HepG2 (cell line): ENCODE results near the gene HMGB4. TPM values are rescaled to one million over a fixed set of nuclear protein-coding genes. Genes with fewer than 3 reads are reported as not detected.

Experiments used
- ATAC-seq: fragments of 200-7000 bp; cut with Tn5 transposase; 3 replicates; pipeline ENCODE4 v1.9.1; 2020; ENCODE audit warnings: mild to moderate bottlenecking, moderate library complexity
- BruUV-seq: library from RNA; stranded (reverse); fragments of 400-500 nt; replicated peaks from 2 replicates; lab custom pipeline; 2021; lab: Mats Ljungman, UMichigan
- CTCF ChIA-PET: fragments of 300-600 bp; formaldehyde crosslinking; extraction: SDS; loops from one replicate; lab custom pipeline; 2021; ENCODE audit warnings: low total read pairs, inconsistent platforms, low intra/inter-chr PET ratio; lab: Yijun Ruan, JAX
- POLR2A ChIA-PET: fragments of 350-600 bp; sonication (Branson Sonifier 250); formaldehyde crosslinking; loops from one replicate; lab custom pipeline; 2020; ENCODE audit warnings: antibody characterized with exemption, inconsistent platforms; lab: Yijun Ruan, JAX
- DNase-seq: peaks from one replicate; pipeline ENCODE4 v3.0.0-alpha.2; 2015; ENCODE audit warnings: low spot score
- FAIRE-seq: peaks from 3 replicates; lab custom pipeline; 2011; peaks lifted over from hg19 to GRCh38; lab: Jason Lieb, UNC
- H2AFZ ChIP-seq: one replicate; pipeline ENCODE4 v1.6.1; 2011; ENCODE audit warnings: low read length, inconsistent platforms
- H3K27ac ChIP-seq: fragments of 300-600 bp; 3 replicates; pipeline ENCODE4 v1.8.0; 2011; ENCODE audit warnings: mixed run types, mild to moderate bottlenecking, mixed read lengths, low read length, inconsistent platforms; ENCODE audit not compliant: insufficient read depth; ENCODE audit errors: extremely low read length
- H3K27me3 ChIP-seq, 2 experiments: fragments of 200-600 bp in 1 of 2; 2 replicates in 1 of 2; 3 replicates in 1 of 2; pipeline versions ENCODE4 v1.6.0 to v1.8.0; 2011; ENCODE audit warnings: low read length in 2 of 2, mild to moderate bottlenecking in 2 of 2, moderate library complexity in 2 of 2, inconsistent platforms in 1 of 2; ENCODE audit not compliant: insufficient read depth in 2 of 2, control insufficient read depth in 1 of 2
- H3K36me3 ChIP-seq, 2 experiments: fragments of 200-600 bp in 1 of 2; replicated peaks in 1 of 2; 2 replicates in 1 of 2; 3 replicates in 1 of 2; pipeline versions ENCODE4 v1.5.1 to v1.8.0; 2011; ENCODE audit warnings: low read length in 2 of 2, inconsistent platforms in 1 of 2; ENCODE audit not compliant: insufficient read depth in 2 of 2, control insufficient read depth in 1 of 2
- H3K4me1 ChIP-seq: 2 replicates; pipeline ENCODE4 v1.5.1; 2012; ENCODE audit warnings: low read length, inconsistent platforms; ENCODE audit not compliant: insufficient read depth
- H3K4me2 ChIP-seq: 2 replicates; pipeline ENCODE4 v1.6.0; 2011; ENCODE audit warnings: low read depth, low read length, inconsistent platforms
- H3K4me3 ChIP-seq, 3 experiments: fragments of 200-600 bp in 1 of 3; sonication (generic), shearing (Covaris generic) in 1 of 3; replicated peaks in 1 of 3; 2 replicates each; pipeline ENCODE4 v1.5.1; 2011 to 2016; ENCODE audit warnings: low read length in 3 of 3, inconsistent platforms in 2 of 3, low read depth in 2 of 3, mild to moderate bottlenecking in 2 of 3, control low read depth in 1 of 3, mixed read lengths in 1 of 3; ENCODE audit not compliant: insufficient read depth in 1 of 3
- H3K79me2 ChIP-seq: one replicate; pipeline ENCODE4 v1.6.1; 2011; ENCODE audit warnings: low read length, inconsistent platforms; ENCODE audit not compliant: insufficient read depth
- H3K9ac ChIP-seq: 2 replicates; pipeline ENCODE4 v1.6.0; 2011; ENCODE audit warnings: mild to moderate bottlenecking, low read depth, low read length, inconsistent platforms; ENCODE audit not compliant: insufficient read depth
- H3K9me3 ChIP-seq: 2 replicates; pipeline ENCODE4 v1.5.1; 2012; ENCODE audit warnings: mild to moderate bottlenecking, low read length
- H4K20me1 ChIP-seq: 2 replicates; pipeline ENCODE4 v1.6.0; 2011; ENCODE audit warnings: inconsistent platforms, mild to moderate bottlenecking, low read length, moderate library complexity; ENCODE audit not compliant: insufficient read depth
- SIN3B ChIP-seq: fragments of 150-350 bp; IDR thresholded peaks from 2 replicates; pipeline ENCODE4 v1.6.1; 2014; ENCODE audit warnings: low read length
- SMAD3 ChIP-seq: sonication (generic); formaldehyde crosslinking; IDR thresholded peaks from 2 replicates; pipeline ENCODE4 v1.4.0; 2020; ENCODE audit warnings: missing genetic modification reagents
- ZFP36 ChIP-seq: fragments of 150-350 bp; IDR thresholded peaks from 2 replicates; pipeline ENCODE4 v1.6.1; 2018; ENCODE audit warnings: borderline replicate concordance, low read length, low read depth; ENCODE audit not compliant: partially characterized antibody
- ZNF883 ChIP-seq: sonication (generic); formaldehyde crosslinking; IDR thresholded peaks from 2 replicates; pipeline ENCODE4 v1.5.1; 2020; ENCODE audit warnings: mild to moderate bottlenecking, missing genetic modification reagents; ENCODE audit errors: not compliant biosample characterization
- WGBS: methylation state at CpG from one replicate; pipeline ENCODE4 v1.1.6; 2017; ENCODE audit warnings: low lambda C conversion rate; 5-methylcytosine and 5-hydroxymethylcytosine counted together
- in situ Hi-C: cut with HindIII; loops from 2 replicates; pipeline ENCODE4 v1.10.0; 2017; ENCODE audit warnings: low pct_unique_long_range_greater_than_20kb; ENCODE audit not compliant: extremely low pct_ligation_motif_present
- intact Hi-C: fragments of 100-400 bp; cut with micrococcal nuclease; formaldehyde crosslinking; loops from one replicate; pipeline ENCODE4 v1.10.0; 2022; ENCODE audit not compliant: unreplicated experiment
- polyA plus RNA-seq, 8 experiments: library from polyadenylated mRNA; depleted of rRNA in 3 of 8; stranded (reverse) in 7 of 8; unstranded in 1 of 8; fragments of >200 nt; fragmentation: Illumina TruSeq in 4 of 8; extraction: Trizol in 4 of 8; gene quantifications; 2 replicates each; pipeline versions ENCODE4 v1.2.1 to v1.2.3, GENCODE V29; 2011 to 2016; ENCODE audit warnings: low read depth in 4 of 8, missing spikeins in 1 of 8, mixed read lengths in 1 of 8; ENCODE audit not compliant: insufficient read depth in 1 of 8
- total RNA-seq, 5 experiments: library from RNA; depleted of rRNA; stranded (reverse); fragments of >200 nt; fragmentation: Illumina TruSeq; extraction: Trizol; gene quantifications; 2 replicates each; pipeline ENCODE4 v1.2.3, GENCODE V29; 2016; ENCODE audit warnings: low read depth in 1 of 5
- TF ChIP-seq, protein P1 (sequence below): sonication (generic); formaldehyde crosslinking; IDR thresholded peaks from 2 replicates; pipeline ENCODE4 v1.5.1; 2020; ENCODE audit warnings: missing genetic modification reagents, mild to moderate bottlenecking, borderline replicate concordance
- TF ChIP-seq, protein P2 (sequence below): IDR thresholded peaks from 2 replicates; pipeline ENCODE4 v1.6.1; 2016; ENCODE audit warnings: low read depth
- TF ChIP-seq, protein P3 (sequence below): sonication (generic); formaldehyde crosslinking; IDR thresholded peaks from 2 replicates; pipeline ENCODE4 v1.8.0; 2022; ENCODE audit warnings: mild to moderate bottlenecking, missing genetic modification reagents, borderline replicate concordance
- TF ChIP-seq, protein P4 (sequence below): sonication (generic); formaldehyde crosslinking; IDR thresholded peaks from 2 replicates; pipeline ENCODE4 v1.9.0; 2021; ENCODE audit warnings: missing genetic modification reagents, mild to moderate bottlenecking, borderline replicate concordance

Gene HMGB4
- total and polyA plus RNA-seq, 2 of the 13 experiments (the other 11 are each of a cell fraction or from before 2014, with no cell fraction given) = not detected

DNA sequence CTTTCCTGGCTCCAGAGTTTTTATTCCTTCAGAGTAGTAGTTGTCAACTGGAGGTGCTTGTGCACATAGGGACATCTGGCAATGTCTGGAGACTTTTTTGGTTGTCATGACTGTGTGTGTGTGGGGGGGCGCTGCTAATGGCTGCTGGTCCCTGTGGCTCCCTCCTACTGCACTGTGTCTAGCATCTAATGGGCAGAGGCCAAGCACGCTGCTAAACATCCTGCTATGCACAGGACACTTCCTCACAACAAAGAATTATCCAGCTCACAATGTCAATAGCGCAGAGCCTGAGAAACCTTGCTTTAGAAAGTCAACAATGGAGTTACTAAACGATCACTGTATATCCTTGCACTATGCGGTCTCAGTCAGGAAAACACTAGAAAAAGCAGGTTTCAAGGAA, 19.7 kb upstream of the HMGB4 start:
- BruUV-seq = no TSS peak
- intact Hi-C loops = no loop called here

More for the DNA sequence above, 19.7 kb upstream of the HMGB4 start:
- ChIA-PET POLR2A (no interaction called here), CTCF (no interaction called here)
- no peak overlapping the region for H3K9ac ChIP-seq
- TF ChIP-seq ZNF883 (CRISPR knock-in tag) (no peak), SMAD3 (CRISPR knock-in tag) (no peak), ZFP36 (no peak), SIN3B (no peak)
- TF ChIP-seq, protein P1, sequence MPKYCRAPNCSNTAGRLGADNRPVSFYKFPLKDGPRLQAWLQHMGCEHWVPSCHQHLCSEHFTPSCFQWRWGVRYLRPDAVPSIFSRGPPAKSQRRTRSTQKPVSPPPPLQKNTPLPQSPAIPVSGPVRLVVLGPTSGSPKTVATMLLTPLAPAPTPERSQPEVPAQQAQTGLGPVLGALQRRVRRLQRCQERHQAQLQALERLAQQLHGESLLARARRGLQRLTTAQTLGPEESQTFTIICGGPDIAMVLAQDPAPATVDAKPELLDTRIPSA (CRISPR knock-in tag) = no peak
- TF ChIP-seq, protein P2, sequence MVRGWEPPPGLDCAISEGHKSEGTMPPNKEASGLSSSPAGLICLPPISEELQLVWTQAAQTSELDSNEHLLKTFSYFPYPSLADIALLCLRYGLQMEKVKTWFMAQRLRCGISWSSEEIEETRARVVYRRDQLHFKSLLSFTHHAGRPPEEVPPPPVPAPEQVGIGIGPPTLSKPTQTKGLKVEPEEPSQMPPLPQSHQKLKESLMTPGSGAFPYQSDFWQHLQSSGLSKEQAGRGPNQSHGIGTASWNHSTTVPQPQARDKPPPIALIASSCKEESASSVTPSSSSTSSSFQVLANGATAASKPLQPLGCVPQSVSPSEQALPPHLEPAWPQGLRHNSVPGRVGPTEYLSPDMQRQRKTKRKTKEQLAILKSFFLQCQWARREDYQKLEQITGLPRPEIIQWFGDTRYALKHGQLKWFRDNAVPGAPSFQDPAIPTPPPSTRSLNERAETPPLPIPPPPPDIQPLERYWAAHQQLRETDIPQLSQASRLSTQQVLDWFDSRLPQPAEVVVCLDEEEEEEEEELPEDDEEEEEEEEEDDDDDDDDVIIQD (CRISPR knock-in tag) = no peak
- TF ChIP-seq, protein P3, sequence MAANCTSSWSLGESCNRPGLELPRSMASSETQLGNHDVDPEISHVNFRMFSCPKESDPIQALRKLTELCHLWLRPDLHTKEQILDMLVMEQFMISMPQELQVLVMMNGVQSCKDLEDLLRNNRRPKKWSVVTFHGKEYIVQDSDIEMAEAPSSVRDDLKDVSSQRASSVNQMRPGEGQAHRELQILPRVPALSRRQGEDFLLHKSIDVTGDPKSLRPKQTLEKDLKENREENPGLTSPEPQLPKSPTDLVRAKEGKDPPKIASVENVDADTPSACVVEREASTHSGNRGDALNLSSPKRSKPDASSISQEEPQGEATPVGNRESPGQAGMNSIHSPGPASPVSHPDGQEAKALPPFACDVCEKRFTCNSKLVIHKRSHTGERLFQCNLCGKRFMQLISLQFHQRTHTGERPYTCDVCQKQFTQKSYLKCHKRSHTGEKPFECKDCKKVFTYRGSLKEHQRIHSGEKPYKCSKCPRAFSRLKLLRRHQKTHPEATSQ = no peak
- TF ChIP-seq, protein P4, sequence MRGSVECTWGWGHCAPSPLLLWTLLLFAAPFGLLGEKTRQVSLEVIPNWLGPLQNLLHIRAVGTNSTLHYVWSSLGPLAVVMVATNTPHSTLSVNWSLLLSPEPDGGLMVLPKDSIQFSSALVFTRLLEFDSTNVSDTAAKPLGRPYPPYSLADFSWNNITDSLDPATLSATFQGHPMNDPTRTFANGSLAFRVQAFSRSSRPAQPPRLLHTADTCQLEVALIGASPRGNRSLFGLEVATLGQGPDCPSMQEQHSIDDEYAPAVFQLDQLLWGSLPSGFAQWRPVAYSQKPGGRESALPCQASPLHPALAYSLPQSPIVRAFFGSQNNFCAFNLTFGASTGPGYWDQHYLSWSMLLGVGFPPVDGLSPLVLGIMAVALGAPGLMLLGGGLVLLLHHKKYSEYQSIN (CRISPR knock-in tag) = no peak
- H3K4me3 ChIP-seq = no peak overlapping the region
- no peak for ATAC-seq
- no peaks in the 10 kb centered on the region; a peak in 1 of 5 replicates for H3K27me3 ChIP-seq
- H3K4me2 ChIP-seq = no peak overlapping the region
- H3K27ac ChIP-seq = no peak overlapping the region
- FAIRE-seq = no peak
- 3% methylated on average over 3 of the region's 5 CpGs for WGBS
- no peaks in the 10 kb centered on the region for H3K79me2 ChIP-seq
- H3K4me1 ChIP-seq = no peaks in the 10 kb centered on the region
- no peak overlapping the region for H2AFZ ChIP-seq
- in situ Hi-C loops = no loop called here
- no peaks in the 10 kb centered on the region for H4K20me1 ChIP-seq
- H3K9me3 ChIP-seq = no peaks in the 10 kb centered on the region
- no peaks in the 10 kb centered on the region for H3K36me3 ChIP-seq
- no peak for DNase-seq
